ENCODE results near the gene C12orf43. TPM values are rescaled to one million over a fixed set of nuclear protein-coding genes. Genes with fewer than 3 reads are reported as not detected.
"Not testable (repeated sequence)": the region's sequence is repeated elsewhere in the genome, so short reads cannot be mapped to it uniquely, and the experiment has no call there.

C12orf43 gene, protein sequence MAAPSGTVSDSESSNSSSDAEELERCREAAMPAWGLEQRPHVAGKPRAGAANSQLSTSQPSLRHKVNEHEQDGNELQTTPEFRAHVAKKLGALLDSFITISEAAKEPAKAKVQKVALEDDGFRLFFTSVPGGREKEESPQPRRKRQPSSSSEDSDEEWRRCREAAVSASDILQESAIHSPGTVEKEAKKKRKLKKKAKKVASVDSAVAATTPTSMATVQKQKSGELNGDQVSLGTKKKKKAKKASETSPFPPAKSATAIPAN
- 10 to 100 TPM; 19.8 to 20.7 TPM for total RNA-seq

DNA sequence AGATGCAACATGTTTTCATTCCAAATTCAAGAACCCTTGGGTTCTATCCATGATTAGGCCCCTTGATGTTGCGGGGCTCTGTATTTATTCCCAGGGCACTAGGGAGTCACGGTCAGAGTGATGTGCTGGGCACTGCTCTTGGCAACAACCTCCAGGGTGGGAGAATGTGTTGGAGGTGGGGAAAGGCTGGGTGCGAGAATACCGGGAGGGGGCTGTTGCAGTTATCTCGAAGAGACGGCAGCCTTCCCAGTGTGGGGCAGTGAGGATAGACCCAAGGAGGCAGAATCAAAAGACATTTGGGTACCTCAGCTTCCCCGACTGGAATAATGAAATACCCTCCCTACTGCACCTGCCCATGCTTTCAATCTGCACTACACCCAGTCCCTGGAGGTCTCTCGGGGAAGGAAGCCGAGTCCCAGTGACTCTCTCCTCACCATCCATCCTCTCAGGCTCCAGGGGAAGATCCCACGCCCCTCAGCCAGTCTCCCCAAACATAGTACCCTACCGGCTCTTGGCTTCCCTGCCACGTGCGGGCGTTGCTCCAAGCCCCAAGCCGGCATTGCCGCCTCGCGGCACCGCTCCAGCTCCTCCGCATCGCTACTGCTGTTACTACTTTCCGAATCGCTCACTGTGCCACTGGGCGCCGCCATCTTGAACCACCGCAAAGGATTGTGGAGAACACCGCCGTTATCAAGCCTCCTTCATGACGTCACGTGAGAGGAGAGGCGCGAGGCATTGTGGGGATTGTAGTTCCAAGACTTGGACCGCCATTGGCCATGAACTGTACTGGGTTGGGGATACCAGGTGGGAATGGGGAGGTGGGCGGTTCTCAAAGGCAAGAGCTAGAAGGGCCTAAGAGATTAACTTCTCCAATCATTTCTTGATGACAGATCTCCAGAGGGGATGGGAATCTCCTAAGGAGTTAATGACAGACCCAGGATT is at the start of gene C12orf43:
TSS of gene C12orf43 (minus strand) at position 663 of the 942 bp plus-strand sequence. CDS start at position 650, 13 bp downstream.
- H3K4me1 Mint-ChIP-seq (ENCODE audit: low read depth), result peaks cover 23% of the 10 kb centered on the region
- no peaks in the 10 kb centered on the region for H3K27me3 Mint-ChIP-seq
- intact Hi-C loops (cut with micrococcal nuclease), result no loop called here
- TF ChIP-seq, protein P1, sequence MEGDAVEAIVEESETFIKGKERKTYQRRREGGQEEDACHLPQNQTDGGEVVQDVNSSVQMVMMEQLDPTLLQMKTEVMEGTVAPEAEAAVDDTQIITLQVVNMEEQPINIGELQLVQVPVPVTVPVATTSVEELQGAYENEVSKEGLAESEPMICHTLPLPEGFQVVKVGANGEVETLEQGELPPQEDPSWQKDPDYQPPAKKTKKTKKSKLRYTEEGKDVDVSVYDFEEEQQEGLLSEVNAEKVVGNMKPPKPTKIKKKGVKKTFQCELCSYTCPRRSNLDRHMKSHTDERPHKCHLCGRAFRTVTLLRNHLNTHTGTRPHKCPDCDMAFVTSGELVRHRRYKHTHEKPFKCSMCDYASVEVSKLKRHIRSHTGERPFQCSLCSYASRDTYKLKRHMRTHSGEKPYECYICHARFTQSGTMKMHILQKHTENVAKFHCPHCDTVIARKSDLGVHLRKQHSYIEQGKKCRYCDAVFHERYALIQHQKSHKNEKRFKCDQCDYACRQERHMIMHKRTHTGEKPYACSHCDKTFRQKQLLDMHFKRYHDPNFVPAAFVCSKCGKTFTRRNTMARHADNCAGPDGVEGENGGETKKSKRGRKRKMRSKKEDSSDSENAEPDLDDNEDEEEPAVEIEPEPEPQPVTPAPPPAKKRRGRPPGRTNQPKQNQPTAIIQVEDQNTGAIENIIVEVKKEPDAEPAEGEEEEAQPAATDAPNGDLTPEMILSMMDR (IDR thresholded peaks at IDR 0.05), result no peak
- H3K9me3 Mint-ChIP-seq, result no peaks in the 10 kb centered on the region
- peak within 1 kb of the TSS; percentile 98 for H3K4me3 Mint-ChIP-seq
- peak within 1 kb of the TSS; percentile 94 for H3K27ac Mint-ChIP-seq
- ATAC-seq (peak; percentile 98), DNase-seq (peak; percentile 98)
- H3K36me3 Mint-ChIP-seq (ENCODE audit: low read depth), result peaks cover 14% of the 10 kb centered on the region
- ChIA-PET POLR2A (interaction anchor here (0.7 to 2.2 kb wide), 5 partner anchors 14 to 44 kb away, joined by 3 to 9 read pairs (median 6); no protein-coding TSS in a partner anchor), CTCF (interaction anchor here (0.6 to 2.8 kb wide), 4 partner anchors 10 to 103 kb away, joined by 3 to 15 read pairs (median 8); no protein-coding TSS in a partner anchor)

DNA sequence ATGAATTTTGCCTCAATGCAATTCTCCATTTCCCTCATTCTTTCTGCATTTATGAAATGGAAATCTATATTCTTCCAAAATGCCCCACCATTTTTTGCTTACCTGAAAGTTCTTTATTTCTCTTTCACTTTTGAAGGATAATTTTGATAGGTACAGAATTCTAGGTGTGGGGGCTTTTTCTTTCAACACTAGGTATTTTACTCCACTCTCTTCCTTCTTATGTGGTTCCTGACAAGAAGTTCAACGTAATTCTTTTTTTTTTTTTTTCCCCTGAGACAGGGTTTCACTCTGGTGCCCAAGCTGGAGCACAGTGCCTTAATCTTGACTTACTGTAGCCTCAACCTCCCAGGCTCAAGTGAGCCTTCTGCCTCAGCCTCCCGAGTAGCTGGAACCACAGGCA is 49.1 kb upstream of the C12orf43 start:
- intact Hi-C loops (cut with micrococcal nuclease), result no loop called here
- Mint-ChIP-seq H3K4me3 (no peak overlapping the region), H3K27ac (no peak overlapping the region), H3K27me3 (no peaks in the 10 kb centered on the region), H3K36me3 (ENCODE audit: low read depth) (no peaks in the 10 kb centered on the region), H3K4me1 (ENCODE audit: low read depth) (peaks cover 12% of the 10 kb centered on the region), H3K9me3 (no peaks in the 10 kb centered on the region)
- CTCF ChIA-PET, result interaction anchor here (0.7 to 1.7 kb wide), 3 partner anchors 52 to 396 kb away, joined by 3 to 5 read pairs (median 3); no protein-coding TSS in a partner anchor
- TF ChIP-seq, protein P1 (IDR thresholded peaks at IDR 0.05), result no peak
- POLR2A ChIA-PET, result no interaction called here
- DNase-seq (no peak), ATAC-seq (no peak)

DNA sequence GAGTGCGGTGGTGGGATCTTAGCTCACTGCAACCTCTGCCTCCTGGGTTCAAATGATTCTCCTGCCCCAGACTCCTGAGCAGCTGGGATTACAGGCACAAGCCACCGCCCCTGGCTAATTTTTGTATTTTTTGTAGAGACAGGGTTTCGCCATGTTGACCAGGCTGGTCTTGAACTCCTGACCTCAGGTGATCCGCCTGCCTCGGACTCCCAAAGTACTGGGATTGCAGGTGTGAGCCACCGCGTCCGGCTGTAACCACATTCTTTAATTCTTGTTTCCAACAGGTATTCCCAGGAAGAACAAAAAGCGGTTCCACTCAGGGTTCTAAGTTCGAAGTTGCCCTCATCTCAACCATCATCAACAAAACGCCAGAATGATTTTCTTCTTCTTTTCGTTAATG is 48.3 kb upstream of the C12orf43 start:
- not testable (repeated sequence) for H3K36me3 Mint-ChIP-seq (ENCODE audit: low read depth); H3K27me3 Mint-ChIP-seq; H3K27ac Mint-ChIP-seq; DNase-seq; ATAC-seq; H3K4me3 Mint-ChIP-seq; H3K9me3 Mint-ChIP-seq
- ChIA-PET CTCF (interaction anchor here (0.7 to 1.7 kb wide), 3 partner anchors 46 to 395 kb away, joined by 3 to 5 read pairs (median 3); no protein-coding TSS in a partner anchor), POLR2A (interaction anchor here (0.9 kb wide), 1 partner anchor 15 kb away, joined by 3 read pairs; no protein-coding TSS in a partner anchor)
- peaks cover 17% of the 10 kb centered on the region for H3K4me1 Mint-ChIP-seq (ENCODE audit: low read depth)
- intact Hi-C loops (cut with micrococcal nuclease), result loop anchor here (5.0 kb wide), 1 partner anchor 33 kb away; no protein-coding TSS in a partner anchor

DNA sequence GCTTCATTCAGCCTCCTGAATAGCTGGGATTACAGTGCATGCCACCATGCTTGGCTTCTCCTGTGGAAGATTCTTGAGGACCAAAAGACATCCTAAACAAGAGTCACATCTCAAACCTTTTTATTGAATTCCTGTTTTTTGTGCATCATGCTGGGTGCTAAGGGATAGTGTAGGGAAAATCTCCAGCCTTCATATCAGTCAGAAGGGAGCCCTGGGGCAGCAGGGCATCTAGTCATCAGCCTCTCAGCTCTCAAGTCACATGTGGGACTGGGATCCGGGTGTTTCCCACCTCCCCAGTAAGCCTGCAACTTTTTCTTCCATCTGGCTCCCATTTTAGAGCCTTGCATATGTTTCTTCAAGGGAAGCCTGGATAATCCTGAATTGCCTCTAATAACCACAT is 47.8 kb upstream of the C12orf43 start:
- H3K27ac Mint-ChIP-seq, result no peak overlapping the region
- DNase-seq (no peak), ATAC-seq (no peak)
- no peaks in the 10 kb centered on the region for H3K27me3 Mint-ChIP-seq
- POLR2A ChIA-PET, result interaction anchor here (0.9 kb wide), 1 partner anchor 16 kb away, joined by 3 read pairs; no protein-coding TSS in a partner anchor
- H3K4me3 Mint-ChIP-seq, result no peak overlapping the region
- TF ChIP-seq, protein P1 (IDR thresholded peaks at IDR 0.05), result no peak
- H3K4me1 Mint-ChIP-seq (ENCODE audit: low read depth), result peaks cover 17% of the 10 kb centered on the region
- intact Hi-C loops (cut with micrococcal nuclease), result loop anchor here (5.0 kb wide), 1 partner anchor 33 kb away; no protein-coding TSS in a partner anchor
- H3K36me3 Mint-ChIP-seq (ENCODE audit: low read depth), result no peaks in the 10 kb centered on the region
- CTCF ChIA-PET, result interaction anchor here (0.9 kb wide), 1 partner anchor 47 kb away, joined by 3 read pairs; no protein-coding TSS in a partner anchor
- H3K9me3 Mint-ChIP-seq, result no peaks in the 10 kb centered on the region

All from activated CD8-positive, alpha-beta T cell treated with anti-CD3 and anti-CD28 coated beads for 36 hours (primary cell).